GM03348 (cell line): ENCODE data around the gene MAP2K5.
A peak's percentile ranks its signal among the peaks of the same experiment; 100 is the strongest.

Source experiments
- DNase-seq: peaks from one replicate; pipeline ENCODE4 v3.0.0; 2012; ENCODE audit warnings: low spot score

Gene MAP2K5

DNA sequence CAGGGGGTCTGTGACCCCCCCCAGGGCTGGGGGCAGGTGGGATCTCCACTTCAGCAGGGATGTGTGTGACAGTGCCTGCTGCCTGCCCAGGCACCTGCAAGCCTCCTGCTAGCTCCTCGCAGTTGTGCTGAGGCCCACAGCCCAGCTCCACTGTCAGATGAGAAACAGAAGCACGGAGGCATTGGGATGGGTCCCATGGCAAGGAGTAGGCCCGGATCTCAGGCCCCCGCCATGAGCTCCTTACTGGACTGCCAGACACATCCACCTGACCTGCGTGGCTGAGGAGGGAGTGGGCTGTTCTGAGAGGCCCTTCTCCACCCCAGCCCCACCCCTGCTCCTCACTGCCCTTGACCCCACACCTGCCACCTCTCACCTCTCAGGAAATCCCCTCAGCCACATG lies 264.6 kb downstream of the MAP2K5 start:
- DNase-seq: no peak

DNA sequence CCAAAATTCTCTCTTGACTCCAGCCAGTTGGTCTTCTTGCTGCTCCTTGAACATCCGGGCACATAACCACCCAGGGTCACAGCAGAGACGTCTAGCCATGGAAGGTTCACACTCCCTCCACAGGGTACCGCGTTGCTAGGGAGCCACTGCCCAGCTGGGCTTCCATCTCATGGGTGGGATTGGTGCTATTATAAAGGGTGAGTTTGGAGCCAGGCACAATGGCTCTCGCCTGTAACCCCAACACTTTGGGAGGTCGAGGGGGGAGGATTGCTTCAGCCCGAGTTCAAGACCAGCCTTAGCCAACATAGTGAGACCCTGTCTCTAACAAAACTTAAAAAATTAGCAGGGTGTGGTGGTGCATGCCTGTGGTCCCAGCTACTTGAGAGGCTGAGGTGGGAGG lies 265.3 kb downstream of the MAP2K5 start:
- DNase-seq: no peak

DNA sequence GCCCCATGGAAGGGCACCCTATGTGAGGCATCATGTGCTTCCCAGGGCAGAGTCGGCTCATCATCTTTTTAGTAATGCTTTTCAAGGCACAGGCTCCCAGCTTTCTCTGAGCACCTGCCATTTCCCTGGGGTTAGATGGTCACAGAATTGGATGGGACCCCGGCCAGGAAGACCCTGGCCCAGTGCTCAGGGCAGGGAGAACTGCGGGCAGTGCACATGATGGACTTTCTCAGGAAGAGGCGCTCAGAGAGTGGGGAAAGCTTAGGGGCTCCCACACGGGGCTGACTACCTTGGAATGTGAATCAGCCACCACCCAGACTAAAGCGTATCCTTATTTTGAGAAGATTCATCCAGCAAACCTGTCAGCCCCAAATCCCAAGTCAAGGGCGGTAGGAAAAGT lies 266.3 kb downstream of the MAP2K5 start:
- DNase-seq: no peak

DNA sequence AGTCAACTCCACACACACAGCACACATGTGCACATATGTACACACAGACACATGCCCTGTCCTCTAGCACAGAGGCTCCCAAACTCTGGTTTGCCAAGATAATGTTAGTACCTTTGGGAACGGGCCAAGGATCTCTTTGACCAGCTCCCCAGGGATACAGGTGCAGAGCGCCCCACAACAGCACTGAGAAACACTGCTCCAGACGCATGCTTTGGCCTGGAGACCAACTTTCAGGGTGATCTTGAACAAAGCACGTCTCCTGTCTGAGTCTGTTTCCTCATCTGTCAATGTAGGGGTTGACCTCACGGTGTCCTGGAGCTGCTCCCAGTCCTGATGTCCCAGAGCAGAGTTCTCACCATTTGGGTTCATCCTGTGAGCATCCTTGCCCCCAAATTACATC lies 266.9 kb downstream of the MAP2K5 start:
- no peak for DNase-seq

DNA sequence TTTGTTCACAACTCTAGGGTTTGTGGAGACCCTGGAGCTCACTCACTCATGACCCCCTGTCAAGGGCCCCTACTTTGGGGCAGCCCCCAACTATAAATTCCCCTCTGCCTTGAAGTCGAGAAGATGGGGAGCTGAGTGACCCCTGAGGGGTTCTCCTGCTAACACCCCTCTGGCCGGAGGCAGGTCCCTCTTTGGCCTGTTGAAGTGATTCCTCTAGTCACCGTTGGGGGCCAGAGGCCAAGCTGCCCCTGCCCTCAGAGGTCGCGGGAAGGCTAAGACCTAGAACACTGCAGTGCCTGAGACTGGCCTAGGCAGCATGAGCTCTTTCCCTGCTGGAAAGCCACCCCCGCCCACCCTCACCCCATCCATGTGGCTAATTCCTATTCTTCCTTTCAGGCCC lies 267.4 kb downstream of the MAP2K5 start:
- no peak for DNase-seq

DNA sequence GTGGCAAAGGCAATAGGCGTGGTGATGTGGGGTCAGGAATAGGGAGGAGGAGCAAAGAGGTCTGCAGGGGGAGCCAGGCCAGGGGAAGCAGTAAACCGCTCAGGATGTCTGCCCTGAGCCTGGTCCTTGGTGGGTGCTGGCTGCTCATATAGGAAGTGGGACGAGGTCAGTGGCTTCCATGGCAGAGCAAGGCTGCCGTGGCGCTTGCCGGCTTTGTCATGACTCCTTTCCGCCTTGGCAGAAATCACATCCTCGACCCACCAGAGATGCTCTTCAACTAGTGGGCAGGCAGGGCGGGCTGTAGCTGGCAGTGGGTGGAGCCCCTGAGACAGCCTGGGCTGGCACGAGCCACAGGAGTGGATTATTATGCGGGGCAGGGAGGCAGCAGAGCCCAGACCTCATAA lies 269.7 kb downstream of the MAP2K5 start:
- no peak for DNase-seq

DNA sequence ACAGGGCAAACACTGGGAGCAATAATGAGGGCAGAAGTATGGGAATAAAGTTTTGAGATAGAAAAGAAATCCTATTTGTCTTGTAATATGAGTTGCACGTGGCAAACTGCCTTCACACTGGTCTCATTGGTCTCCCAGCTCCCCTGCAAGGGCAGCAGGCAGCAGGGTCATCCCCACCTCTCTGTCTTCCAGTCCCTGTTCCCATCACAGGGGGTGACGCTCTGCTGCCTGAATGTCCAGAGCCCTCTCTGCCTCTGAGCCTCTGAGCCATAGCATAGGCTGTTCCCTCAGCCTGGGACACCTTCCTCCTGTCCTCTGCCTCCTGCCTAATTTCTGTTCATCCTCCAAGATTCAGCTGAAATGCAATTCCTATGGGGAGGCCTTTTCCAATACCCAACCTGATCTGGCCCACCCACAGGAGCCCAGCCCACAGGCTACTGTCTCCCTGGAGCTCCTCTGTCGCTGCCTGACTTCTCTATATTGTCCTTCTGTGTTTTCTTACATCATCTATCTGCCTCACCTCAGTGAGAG lies 270.7 kb downstream of the MAP2K5 start:
- DNase-seq: no peak

DNA sequence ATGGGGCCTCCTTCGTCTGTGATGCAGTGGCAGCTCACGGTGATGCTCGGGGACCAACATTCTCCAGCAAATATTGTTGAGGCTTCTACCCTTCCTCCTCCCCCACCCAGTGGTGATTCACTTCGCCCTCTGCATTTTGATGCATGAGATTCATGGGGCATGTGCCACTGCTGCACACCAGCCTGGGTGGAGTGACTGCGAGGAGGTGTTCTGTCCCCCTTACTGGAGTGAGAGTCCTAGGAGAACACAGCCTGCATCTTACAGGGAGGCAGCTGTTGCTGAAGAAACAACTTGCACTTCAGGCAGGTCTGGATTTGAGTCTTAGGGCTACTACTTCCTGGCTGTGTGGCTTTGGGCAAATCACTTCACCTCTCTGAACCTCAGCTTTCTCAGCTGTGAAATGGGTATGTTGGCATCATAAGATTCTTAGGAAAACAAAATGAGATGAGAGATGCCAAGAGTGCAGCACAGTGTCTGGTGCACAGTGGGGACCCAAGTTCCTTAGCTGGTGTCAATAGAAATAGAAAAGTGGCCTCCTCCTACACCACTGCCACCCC lies 272.6 kb downstream of the MAP2K5 start:
- DNase-seq: no peak

DNA sequence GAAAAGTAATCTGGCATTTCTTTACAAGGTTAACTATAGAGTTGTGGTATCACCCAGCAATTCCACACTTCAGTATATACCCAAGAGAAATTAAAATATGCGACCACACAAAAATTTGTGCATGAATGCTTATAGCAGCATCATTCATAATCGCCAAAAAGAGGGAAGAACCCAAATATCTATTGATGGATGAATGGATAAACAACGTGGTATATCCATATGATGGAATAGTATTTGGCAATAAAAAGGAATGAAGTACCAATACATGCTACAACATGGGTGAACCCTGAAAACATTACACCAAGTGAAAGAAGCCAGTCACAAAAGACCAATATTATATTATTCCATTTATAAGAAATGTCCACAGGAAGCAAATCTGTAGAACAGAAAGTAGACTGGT lies 274.2 kb downstream of the MAP2K5 start:
- no peak for DNase-seq

DNA sequence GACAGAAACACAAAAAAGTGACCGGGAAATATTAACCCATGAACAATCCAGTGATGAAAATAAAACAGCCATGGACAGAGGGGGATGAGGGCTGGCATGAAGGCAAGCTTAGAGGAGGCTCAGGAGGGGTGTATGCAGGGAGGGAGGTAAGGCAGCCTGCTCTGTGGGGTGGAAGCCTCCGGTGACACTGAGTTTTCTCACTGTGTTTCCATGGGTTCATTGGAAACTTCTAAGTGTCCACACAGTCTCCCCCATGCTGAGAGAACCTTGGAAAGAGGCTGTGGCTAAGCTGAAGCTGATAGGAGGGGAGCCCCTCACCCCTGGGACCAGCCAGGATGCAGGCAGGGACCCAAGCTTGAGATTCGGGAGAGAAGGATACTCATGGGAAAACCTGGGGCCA lies 276.0 kb downstream of the MAP2K5 start:
- no peak for DNase-seq

DNA sequence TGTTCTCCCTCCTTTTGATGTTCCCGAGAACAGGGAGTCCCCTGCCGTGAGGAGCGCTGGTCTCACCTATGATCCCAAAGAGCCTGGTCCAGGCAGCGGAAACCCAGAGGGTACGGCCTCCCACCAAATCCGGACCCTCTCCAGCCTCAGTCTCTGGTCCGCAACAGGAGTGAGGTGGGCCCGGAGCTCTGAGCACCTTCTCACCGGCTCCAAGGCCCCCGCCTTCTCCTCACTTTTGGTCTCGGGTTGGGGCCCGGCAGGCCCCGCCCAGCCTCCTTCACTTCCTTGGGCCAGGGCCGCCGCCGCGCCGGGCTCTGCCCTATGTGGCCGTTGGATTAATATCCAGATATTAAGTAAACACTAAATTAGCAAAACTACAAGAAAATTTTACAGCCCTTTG lies 277.1 kb downstream of the MAP2K5 start:
- DNase-seq: no peak

DNA sequence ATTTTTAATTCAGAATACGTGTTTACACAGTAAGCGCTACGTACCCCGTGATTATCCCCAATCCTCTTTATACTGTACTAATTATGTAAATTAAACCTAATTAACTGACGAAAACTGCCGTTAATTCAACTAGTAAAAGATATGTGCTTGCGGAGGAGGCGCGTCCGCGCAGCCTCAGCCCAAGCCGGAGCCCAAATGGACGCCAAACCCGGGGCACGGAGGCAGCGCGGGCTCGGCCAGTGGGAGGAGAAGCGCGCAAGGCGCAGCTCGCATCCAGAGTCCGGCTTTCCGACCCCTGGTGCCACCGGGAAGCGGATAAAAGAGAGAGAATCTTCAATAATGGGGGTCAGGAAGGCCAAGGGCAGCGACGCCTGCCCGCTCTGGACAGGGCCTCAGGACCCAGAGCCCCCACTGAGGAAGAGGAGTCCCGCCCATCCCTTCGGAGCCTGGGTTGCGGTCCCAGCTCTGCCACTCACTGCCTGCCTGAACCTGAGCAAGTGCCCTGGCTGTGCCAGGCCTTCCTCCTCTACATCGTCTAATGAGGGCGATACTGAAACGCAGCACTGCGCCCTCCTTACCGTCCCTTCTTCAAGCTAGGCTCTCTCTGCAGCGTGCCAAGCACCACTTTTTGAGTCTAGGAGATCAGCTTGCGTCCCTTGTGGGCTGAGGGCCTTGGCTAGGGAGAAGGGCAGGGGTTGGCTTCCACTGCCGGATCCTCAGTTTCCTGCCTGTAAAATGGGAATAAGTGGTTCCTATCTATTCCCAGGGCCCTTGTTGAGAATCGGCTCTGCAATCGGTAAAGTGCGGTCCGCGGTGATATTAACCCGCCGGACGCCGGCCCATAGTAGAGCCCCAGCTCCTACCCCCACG lies 277.9 kb downstream of the MAP2K5 start:
- no peak for DNase-seq

DNA sequence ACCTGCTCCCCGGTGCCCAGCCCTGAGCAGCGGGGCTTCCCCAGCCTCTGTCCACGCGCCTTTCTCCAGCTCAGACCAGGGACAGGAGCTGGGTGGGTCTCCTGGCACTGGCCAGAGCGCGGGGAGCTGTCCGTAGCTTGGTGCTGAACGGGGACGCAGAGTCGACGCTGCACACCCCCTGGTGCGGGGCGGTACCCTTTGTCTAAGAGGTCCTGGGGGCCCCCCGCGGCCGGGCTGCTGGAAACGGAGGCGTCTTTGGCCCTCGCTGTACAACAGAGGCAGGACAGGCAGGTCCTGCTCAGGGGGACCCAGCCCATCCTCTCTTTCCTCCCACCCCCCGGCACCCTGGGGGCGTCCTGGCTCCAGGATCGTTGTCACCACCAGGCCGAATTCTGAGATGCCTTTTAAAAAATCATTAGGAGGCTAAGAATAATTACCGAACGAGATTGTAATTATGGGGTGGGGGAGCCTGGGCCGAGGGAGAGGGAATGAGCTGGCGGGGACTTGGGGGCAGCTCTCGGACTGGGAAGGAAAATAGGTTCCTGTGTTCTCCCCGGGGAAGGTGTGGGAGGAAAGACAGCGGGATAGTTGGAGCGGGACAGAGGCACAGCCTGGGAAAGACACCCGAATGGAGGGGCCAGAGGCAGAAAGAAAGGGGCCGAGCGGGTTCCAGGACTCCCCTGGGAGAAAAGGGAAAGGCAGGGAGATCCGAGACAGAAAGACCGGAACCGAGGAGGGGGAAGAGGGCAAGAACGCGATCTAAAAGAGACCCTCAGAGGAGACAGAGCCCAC lies 278.7 kb downstream of the MAP2K5 start:
- peak; percentile 84 for DNase-seq

DNA sequence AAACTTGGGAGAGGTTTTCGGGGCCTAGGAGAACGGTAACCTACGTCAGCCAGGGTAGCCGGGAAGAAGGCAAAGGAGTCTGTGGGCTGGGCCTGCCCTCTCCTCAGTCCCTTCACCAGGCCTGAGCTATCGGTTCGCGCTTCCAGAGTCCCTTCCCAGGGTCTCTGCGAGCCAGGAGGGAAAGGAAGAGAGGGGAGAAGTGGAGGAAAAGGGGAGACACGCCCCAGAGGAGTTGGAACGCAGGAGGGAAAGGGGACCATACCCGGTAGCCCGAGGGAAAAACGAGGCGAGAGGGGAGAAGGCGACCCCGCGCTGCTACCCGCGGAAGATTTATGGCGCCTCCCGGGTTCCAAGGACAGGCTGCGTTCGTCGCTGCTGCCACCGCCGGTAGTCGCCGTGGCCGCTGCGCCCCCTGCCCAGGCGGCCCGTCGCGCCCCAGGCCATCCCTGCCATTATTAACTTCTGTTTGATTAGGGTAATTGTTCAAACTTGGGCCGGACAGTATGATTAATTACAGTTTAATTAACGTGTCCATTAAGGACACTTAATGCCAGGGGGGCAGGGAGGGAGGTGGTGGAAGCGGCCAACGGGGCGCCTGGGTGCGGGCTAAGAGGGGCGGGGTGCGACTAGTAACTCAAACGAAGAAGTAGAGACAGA lies 279.4 kb downstream of the MAP2K5 start:
- DNase-seq: no peak

DNA sequence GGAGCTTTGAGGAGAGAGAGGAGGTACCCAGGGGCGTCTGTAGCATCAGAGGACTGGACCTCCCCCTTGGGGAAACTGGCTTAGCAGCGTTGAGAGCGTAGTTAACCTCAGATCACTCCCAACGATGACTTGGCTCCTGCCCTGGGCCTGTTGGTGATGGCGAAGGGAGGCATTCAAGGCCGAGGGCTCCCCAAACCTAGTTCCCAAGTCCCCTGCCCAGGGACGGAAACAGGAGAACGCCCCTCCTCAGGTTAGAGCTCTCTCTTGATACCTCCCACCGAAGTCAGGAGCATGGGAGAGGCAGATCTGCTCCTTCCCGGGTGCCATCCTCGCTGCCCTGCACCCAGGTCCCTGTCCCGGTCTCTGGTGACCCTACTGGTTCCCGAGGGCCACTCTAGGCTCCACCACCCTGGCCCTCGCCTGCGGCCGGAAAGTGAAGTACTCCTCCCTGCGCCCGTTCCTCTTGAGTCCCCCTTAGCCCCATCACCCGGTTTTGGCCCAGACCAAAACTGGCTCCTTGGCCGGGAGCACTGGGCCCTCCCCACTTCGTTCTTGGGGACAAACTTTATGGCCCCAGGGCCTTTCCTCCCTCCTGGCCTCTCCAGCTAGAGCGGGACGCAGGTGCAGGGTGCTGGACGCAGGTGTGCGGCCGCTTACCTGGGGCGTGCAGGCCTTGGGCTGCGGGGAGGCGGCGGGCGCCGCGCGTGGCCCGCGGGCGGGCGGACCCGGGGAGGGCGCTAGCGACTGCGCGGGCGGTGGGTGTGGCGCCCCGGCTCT lies 280.2 kb downstream of the MAP2K5 start:
- no peak for DNase-seq

DNA sequence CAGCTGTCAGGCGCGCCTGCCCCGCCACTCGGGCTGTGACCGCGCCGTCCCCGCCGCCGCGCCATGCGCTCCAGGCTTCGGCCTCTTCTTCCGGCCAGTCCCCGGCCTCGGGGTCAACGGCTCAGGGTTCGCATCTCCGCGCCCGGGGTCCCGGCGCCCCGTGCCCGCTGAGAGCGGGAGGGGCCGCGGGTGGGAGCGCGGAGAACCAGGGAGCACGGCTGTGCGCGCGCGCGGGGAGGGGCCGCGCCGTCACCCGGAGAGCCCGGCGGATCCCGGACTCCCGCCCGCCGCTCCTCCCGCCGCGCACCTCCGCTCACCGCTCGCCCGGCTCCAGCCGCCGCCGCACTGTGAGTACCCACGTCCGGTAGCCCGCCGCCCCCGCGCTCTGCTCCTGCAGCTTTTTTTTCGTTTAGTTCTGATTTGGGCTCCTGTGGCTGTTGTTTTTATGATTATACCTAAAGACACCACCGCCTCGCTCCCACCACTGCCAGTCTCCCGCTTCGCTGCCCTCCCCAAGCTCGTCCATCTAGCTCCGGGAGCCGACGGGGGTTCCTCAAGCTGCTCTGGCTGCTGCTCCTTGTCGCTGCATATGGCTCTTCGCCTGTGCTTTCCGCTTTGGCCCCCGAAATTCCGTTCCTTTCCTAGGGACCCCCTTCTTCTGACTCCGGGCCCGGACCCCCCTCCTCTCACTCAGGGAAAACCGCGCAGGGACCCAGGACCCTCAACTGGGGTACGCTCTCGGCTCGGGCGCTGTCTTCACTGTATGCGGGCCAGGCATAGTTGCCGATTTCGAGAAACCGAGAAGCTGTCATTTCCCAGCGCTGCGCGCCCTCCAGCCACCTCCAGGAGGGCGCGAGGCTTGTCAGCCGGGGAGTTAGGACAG lies 281.1 kb downstream of the MAP2K5 start:
- no peak for DNase-seq

DNA sequence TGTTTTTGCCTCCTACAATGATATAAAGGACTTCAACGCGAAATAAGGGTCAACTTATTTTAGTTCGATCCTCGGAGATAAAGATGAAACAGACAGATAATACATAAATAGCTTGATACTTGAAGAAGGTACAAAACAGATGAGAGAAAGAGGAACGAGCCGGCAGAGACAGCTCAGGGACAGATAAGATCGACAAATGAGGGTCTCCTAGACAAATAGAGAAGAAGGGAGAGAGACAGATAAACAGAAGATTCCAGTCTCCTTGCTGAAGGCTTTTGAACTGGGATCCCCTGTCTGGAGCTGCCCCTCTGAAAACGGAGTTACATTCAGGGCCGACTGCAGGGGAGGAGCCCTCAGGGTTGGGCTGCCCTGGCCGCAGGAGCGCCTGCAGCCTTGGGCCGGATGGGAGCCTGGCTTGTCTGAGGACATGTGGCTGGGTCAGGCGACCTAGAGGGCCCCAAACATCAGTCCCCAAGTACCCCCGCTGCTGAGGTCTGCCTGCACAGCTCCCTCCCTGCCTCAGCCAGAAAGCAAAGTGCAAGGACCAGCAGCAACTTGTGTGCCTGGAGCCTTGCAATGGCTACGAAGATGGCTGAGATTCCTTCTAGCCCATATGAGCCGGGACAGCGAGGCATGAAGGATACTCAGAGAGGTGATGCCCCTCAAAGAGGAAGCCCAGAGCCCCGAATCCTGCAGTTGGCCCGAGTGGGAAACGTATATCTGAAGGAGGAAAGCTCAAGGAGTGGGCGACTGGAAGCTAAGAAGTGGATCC lies 281.9 kb downstream of the MAP2K5 start:
- DNase-seq: no peak

DNA sequence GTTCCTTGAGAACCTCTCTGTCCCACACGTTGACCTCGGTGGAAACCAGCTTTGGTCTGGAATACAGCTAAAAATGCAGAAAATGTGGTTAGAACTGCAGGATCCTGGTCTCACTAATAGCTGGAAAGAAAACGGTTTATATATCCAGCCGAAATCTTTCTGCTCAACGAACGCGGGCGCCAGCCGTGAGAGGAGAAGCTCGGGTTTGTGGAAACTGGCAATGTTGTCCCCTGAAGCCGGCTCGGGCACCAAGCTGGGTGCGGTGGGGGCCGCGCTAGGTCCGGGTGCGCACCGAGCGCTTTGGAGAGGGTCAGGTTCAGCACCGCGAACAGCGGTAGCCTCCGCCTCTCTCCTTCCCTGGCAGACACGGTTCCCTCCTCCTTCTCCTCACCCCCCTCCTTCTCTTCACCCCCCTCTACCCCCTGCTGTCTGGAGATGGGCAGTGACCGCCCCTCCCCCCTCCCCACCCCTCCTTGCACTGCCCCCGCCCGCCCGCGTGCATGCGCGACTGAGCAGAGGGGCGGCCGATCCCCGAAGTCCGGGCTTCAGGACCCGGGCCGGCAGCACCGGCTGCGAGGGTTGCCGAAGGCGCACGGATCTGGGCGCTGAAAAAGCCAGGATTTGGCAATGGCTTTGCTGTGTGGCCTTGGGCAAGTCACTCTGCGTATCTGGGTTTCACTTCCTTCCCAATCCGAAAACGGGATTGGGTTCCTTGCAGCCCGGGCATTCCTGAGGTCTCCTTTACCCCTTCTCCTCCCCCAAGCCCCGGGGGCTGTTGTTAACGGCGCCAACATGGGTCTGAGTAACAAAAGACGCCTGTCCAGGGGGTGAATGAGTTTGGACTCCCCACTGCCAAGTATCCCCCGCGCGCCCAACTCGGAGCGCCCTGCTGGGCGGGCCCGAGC lies 282.7 kb downstream of the MAP2K5 start, which contains the start of gene SKOR1:
Gene SKOR1 (plus strand): TSS at position 534 of the 905 bp plus-strand sequence. CDS start 94 bp downstream, at position 628.
- DNase-seq: peak; percentile 81
